Iris pigment epithelial cell (primary cell): ENCODE results near the gene KCNT1.

Experiments used
- DNase-seq: peaks from one replicate; pipeline ENCODE4 v3.0.0-alpha.2; 2011; ENCODE audit warnings: low read depth

Gene KCNT1

GRCh38 chr9:135727257-135727875 is 25.4 kb downstream of the KCNT1 start:
- no peak for DNase-seq

GRCh38 chr9:135728436-135729110 is 26.6 kb downstream of the KCNT1 start:
- DNase-seq: no peak

- no peak for DNase-seq
Measured at GRCh38 chr9:135729480-135729879, 27.5 kb downstream of the KCNT1 start.

- DNase-seq: no peak
Measured at GRCh38 chr9:135731454-135731853, 29.5 kb downstream of the KCNT1 start.

GRCh38 chr9:135732569-135733257 is 30.7 kb downstream of the KCNT1 start:
- DNase-seq: no peak

GRCh38 chr9:135734616-135735144 is 32.7 kb downstream of the KCNT1 start:
- DNase-seq: no peak

- no peak for DNase-seq
Measured at GRCh38 chr9:135736272-135736978, 34.4 kb downstream of the KCNT1 start.

GRCh38 chr9:135736979-135737839 is 35.2 kb downstream of the KCNT1 start:
- no peak for DNase-seq

- DNase-seq: no peak
Measured at GRCh38 chr9:135737840-135738521, 36.0 kb downstream of the KCNT1 start.

GRCh38 chr9:135739271-135740220 is 37.6 kb downstream of the KCNT1 start:
- no peak for DNase-seq

- DNase-seq: no peak
Measured at GRCh38 chr9:135741276-135742219, 39.6 kb downstream of the KCNT1 start.

GRCh38 chr9:135743021-135743420 is 41.0 kb downstream of the KCNT1 start:
- no peak for DNase-seq

GRCh38 chr9:135743546-135744332 is 41.8 kb downstream of the KCNT1 start:
- DNase-seq: no peak

GRCh38 chr9:135744333-135745070 is 42.5 kb downstream of the KCNT1 start:
- DNase-seq: no peak

GRCh38 chr9:135745189-135745588 is 43.2 kb downstream of the KCNT1 start:
- DNase-seq: no peak

GRCh38 chr9:135745686-135746324 is 43.8 kb downstream of the KCNT1 start:
- no peak for DNase-seq
